ENCODE measurements around the gene IHH.

- TF ChIP-seq CTCF (IDR thresholded peaks at IDR 0.05) (no peak), POLR2A (IDR thresholded peaks at IDR 0.05) (no peak), POLR2AphosphoS5 (IDR thresholded peaks at IDR 0.05) (no peak)
These were observed 38.1 kb downstream of the IHH start for GRCh38 chr2:219022616-219023015.
